Left lung (tissue), 8 donors: ENCODE results near the gene ARHGEF38. TPM values are rescaled to one million over a fixed set of nuclear protein-coding genes. Genes with fewer than 3 reads are reported as not detected.

ENCODE experiments used
- polyA plus RNA-seq, 6 donors: library from polyadenylated mRNA; unstranded; fragments of 120-200 nt; gene quantifications; one replicate each; pipeline ENCODE4 v1.2.1, GENCODE V29; 2013; ENCODE audit not compliant: insufficient read length in 6 of 6
- total RNA-seq, 2 donors: library from RNA; stranded (reverse); fragmentation: NEBNext Ultra II Directional; extraction: Animal tissue kit (Norgen Biotek cat#: 25700); gene quantifications; one replicate each; pipeline ENCODE4 v1.2.1, GENCODE V29; 2021
- donor health status: DM: no; HTN: yes; CAD: no.
- donor health status: DM: no; HTN: no; CAD: no.

Gene ARHGEF38
- total and polyA plus RNA-seq, 8 donors, result 5.0 to 12.1 (median 8.4) TPM

Other genes with a start within 250 kb of the ARHGEF38 start
- 10 to 100 TPM; 75.3 to 76.9 TPM for gene PPA2, start 78.6 kb upstream of the ARHGEF38 start, total RNA-seq
- gene PPA2, start 78.6 kb upstream of the ARHGEF38 start, polyA plus RNA-seq, result 100 to 1,000 TPM in 1 of 6 donors, 10 to 100 TPM in 5; 85.0 to 102 (median 88.6) TPM
- 10 to 100 TPM; 14.9 to 18.5 TPM for gene INTS12, start 156.1 kb downstream of the ARHGEF38 start, total RNA-seq
- gene INTS12, start 156.1 kb downstream of the ARHGEF38 start, polyA plus RNA-seq, result 10 to 100 TPM; 32.3 to 39.1 (median 35.7) TPM
- 10 to 100 TPM; 10.8 to 14.5 TPM for gene GSTCD, start 156.2 kb downstream of the ARHGEF38 start, total RNA-seq
- 10 to 100 TPM; 12.1 to 16.9 (median 16.1) TPM for gene GSTCD, start 156.2 kb downstream of the ARHGEF38 start, polyA plus RNA-seq